GM21619 (cell line): Measurements from ENCODE around the gene BIVM.
A peak's percentile ranks its signal among the peaks of the same experiment; 100 is the strongest.

ENCODE experiments used
- ATAC-seq: cut with Tn5 transposase; IDR thresholded peaks from one replicate; pipeline ENCODE4 v1.9.1; 2021; ENCODE audit not compliant: unreplicated experiment

Gene BIVM

DNA sequence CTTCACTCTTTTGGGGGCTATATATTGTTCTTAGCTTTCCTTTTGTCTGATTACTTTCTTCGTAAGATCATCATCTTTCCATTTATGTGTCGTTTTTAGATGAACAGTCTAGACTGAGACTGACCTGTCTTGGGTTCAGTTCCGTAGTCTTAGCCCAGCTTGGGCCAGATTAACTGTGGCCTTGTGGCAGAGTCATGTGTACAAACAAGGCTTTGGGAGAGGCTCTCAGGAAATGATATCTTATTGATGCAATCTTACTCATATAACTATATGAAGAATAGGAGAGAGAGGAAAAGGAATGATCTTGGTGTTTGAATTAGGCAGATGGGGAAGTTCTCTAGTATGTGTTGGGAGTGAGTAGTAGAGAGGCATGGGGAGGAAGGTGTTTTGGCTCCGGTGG is 40.1 kb downstream of the BIVM start:
- ATAC-seq: no peak

DNA sequence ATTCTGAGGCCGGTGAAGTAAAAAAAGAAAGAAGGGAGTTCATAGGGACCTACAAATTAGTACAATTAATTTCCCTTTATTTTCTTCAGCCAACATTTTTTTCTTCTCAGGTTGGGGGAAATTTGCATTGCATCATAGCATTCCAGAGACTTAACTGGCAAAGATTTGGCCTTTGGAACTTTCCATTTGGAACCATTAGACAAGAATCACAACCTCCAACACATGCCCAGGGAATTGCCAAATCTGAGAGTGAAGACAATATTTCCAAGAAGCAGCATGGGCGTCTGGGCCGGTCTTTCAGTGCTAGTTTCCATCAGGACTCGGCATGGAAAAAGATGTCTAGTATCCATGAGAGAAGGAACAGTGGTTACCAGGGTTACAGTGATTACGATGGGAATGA is 40.5 kb downstream of the BIVM start:
- ATAC-seq: no peak

DNA sequence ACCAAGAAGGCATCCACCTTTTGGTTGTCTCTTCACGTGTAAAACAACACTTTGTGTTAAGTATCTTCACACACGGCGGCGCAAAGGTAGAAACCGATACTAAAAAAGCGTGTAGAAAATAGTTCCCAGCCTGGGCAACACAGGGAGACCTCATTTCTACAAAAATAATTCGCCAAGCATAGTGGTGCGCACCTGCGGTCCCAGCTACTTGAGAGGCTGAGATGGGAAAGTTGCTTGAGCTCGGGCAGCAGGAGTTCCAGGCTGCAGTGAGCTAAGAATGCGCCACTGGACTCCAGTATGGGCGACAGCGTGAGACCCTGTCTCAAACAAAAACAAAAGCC is 46.3 kb downstream of the BIVM start:
- peak; percentile 18 for ATAC-seq

DNA sequence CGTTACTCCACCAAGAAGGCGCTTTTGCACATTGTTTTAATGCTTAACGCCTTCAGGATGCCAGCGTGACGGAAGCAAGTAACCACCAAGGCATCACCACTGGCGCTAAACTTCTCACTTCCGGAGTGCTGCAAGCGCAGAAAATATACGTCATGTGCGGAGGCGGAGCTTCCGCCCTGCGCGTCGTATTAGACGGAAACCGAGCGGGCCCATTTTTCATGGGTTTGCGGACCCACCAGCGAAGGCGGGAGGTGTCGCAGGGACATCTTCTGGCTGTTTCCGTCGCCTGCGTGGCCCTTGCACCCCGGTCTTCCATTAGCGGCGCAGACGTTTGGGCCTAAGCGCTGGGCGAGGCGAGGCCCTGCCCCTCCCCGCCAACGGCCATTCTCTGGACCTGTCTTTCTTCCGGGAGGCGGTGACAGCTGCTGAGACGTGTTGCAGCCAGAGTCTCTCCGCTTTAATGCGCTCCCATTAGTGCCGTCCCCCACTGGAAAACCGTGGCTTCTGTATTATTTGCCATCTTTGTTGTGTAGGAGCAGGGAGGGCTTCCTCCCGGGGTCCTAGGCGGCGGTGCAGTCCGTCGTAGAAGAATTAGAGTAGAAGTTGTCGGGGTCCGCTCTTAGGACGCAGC is 46.8 kb downstream of the BIVM start, which contains the start of gene ERCC5:
Gene ERCC5, plus strand, starts transcription at position 403 of the 631 bp plus-strand sequence. CDS start 235 bp downstream, outside the sequence.
- ATAC-seq: peak; percentile 84

DNA sequence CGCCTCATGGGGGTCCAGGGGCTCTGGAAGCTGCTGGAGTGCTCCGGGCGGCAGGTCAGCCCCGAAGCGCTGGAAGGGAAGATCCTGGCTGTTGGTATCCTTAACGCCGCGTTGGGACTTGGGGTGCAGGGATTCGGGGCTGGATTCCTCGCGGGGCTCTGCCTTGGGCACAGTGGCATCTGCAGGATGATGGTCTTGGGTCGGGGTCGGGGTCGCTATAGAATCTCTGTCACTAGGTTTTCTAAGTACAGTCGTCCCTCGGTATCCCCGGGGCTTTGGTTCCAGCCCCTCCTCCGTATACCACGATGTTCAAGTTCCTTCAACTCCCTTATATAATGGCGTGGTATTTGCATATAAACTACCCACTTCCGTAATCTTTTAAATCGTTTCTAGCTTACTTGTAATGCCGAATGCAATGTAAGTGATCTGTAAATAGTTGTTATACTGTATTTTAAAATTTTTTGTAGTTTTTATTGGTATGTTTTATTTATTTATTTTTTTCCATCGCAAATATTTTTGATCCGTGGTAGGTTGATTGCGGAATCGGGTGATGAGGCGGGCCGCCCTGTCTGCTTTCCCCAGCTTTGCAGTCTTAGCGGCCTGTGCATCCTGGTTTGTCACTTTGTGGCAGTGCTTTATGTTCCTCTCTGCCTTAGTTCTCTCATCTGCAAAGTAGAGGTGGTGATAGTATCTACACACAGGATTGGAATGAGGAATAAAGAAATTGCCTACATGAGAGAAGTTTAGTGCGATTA is 47.5 kb downstream of the BIVM start:
- peak; percentile 34 for ATAC-seq

DNA sequence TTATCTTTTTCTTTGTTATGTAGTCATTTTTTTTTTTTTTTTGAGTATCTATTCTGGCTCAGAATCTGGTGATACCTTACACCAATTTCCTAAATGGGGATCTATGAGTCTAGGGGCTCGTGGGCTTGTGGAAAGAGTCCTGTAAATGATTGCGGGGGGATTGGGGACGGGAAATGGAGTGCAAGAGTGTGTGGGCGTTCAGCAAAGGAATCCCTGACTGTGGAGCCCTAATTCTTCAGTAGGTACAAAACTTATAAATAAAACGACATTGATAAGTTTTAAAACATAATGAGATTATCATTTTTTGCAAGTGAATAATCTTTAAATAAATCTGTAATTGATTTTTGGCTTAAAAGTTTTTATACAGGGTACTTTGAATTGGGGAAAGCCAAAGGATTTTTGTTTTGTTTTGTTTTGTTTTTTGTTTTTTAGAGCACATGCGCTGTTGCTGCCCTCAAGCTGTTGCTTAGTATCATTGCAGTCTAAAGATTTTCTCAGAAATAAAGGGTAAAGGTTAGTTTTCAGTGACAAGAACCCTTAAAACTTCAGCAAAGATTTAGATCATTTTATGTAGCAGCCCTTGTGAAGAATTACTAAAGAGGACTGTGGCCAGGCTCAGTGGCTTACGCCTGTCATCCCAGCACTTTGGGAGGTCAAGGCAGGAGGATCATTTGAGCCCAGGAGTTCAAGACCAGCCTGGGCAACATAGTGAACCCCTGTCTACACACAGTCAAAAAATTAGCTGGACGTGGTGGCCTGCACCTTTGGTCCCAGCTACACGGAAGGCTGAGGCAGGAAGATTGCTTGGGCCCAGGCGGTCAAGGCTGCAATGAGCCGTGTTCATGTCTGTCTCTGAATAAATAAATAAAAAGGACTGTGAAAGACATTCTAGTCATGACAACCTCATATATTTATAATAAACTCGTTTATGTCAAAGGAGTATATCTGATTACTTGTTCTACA is 48.6 kb downstream of the BIVM start:
- ATAC-seq: no peak

DNA sequence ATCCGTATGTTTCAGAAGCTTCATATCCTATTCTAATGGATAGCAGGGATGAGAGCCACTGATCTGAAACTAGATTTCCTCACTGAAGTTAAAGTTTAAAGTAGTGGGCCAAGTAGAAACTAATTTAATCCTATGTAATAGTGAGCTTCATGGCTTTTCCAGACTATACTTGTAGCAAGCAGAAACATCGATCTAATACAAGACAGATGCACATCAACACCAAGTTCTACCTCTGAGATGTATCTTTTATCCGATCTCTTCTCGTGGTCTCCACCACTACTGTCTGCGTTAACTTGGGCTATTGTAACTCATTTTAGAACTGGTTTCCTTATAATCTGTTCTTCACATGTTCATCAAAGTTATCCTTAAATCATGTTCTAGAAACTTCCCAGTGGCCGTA is 50.0 kb downstream of the BIVM start:
- ATAC-seq: no peak

DNA sequence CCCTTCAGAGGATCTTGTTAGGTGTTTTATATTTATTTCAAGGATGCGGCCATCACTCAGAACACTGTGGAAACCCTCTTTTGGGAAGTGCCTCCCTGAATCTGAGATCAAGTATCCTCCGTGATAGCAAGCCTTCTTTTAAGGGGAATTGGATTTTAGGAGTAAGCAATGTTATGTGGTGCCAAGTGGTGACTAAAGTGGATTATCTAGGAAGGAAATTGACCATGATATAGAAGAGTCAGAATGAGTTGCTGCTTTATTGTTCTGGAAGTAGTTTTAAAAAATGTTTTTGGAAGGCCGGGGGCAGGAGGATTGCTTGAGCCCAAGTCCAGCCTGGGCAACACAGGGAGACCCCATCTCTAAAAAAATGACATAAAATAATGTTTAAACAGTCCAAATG is 53.6 kb downstream of the BIVM start:
- ATAC-seq: no peak

DNA sequence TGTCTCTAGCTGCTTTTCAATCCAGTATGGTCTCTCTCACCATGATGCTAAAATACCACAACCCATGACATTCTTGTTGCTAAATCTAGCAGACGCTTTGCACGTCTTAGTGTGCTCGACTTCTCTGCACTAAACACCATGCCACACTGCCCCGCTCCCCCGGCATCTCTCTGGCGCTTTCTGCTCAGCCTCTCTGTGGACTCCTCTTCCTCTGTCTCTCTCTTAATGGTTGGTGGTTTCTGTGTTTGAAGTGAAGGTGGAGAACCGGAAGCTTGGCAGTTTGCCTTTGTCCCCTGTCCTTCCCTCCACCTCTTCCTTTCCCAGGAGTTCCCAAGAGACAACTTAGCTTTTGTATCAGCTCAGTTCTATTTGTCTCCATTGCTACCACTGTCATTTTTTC is 55.8 kb downstream of the BIVM start:
- no peak for ATAC-seq

DNA sequence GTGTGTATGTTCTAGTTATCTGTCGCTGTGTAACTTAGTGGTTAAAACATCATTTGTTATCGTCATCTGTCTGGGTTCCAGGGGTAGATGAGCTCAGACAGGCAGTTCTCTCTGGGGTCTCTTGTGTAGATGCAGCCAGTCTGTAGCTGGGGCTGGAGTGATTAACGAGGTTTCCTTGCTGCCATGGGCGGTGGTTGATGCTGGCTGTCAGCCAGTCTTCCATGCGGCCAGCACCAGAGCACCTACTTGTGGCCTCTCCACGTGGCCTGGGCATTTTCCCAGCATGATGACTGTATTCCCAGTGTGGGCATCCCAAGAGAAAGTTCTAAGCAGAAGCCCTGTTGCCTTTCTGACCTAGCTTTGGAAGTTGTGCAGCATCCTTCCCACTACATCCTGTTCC is 57.6 kb downstream of the BIVM start:
- ATAC-seq: no peak

DNA sequence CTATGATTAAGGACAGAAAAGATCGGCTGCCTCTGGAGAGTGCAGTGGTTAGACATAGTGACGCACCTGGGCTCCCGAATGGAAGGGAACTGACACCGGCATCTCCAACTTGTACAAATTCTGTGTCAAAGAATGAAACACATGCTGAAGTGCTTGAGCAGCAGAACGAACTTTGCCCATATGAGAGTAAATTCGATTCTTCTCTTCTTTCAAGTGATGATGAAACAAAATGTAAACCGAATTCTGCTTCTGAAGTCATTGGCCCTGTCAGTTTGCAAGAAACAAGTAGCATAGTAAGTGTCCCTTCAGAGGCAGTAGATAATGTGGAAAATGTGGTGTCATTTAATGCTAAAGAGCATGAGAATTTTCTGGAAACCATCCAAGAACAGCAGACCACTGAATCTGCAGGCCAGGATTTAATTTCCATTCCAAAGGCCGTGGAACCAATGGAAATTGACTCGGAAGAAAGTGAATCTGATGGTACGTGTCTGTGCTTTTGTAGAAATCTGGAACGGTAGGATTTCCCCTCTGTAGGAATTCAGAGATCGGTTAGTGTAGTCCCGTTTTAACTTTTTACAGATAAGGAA is 63.8 kb downstream of the BIVM start:
- ATAC-seq: no peak

DNA sequence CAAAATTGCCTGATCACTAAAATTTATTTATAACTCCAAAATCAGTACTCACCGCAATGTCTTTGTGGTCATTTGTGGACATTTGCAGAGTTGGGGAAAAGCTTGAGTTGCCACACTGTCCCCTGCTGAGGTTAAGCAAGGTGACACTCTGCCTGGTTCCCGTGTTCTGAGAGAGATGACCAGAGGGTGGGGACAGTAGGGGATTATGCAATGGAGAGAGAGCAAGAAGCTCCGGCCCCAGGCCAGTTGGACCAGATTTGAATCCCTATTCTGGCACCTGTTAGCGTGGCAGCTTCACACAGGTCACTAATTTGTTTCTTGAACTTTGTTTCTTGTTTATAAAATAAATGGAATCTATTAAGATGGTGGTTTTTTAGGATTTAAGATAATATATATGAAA is 64.7 kb downstream of the BIVM start:
- ATAC-seq: no peak

DNA sequence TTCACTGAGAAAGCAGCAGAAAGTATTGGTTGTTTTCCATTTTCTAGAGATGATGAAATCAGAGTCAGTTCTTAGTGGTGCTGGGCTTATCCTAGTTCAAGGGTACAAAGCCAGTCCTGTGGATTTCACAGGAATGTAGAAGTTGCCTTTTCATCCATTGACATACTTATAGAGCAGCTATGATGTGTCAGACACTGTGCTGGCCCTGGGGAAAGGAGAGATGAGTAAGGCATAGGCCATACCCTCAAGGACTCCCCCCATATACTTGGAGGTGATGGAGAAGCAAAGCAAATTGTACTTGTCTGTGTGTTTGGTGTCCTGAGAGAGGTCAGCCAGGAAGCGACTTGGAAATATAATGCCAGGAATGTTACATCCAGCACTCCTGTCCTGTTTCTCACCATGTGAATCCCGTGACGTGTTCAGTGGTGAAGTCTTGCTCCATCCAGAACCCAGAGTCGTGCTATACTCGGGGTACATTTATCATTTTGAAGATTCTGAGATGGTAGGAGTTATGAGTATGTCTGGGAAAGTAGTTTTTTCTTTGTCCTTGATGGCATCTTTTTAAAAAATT is 69.5 kb downstream of the BIVM start:
- no peak for ATAC-seq

DNA sequence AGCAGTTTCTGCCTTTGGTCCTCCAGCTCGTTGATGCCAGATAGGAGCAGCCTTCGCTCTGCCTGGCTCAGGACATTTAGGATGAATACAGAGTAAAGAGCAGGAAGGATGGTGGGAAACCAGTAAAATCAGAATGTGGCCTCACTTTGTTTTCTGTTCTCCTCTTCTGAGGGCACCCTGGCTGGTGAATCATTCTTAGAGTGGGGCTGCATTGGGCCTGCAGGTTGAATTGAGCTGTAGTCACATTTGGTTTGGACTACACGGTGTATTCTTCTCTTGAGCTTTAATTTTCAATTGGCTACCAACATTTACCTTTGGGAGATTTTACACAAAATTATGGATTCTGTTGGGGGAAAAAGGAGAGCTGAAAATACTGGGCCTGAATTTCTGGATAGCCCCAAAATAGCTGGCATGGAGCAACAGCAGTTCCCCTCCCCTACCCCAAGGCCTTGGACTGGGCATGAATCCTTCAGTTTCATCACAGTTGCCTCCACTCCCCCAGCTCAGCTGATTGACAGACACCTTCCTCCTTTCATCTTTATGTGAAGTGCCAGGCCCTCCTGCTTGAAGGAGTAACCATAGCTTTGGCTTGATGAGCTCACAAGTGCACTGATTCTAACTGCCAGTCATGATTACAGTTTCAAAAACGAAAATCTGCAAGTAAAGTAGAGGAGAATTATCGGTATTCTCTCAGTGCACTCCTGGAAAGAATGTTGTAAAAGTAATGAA is 71.2 kb downstream of the BIVM start:
- peak; percentile 11 for ATAC-seq

DNA sequence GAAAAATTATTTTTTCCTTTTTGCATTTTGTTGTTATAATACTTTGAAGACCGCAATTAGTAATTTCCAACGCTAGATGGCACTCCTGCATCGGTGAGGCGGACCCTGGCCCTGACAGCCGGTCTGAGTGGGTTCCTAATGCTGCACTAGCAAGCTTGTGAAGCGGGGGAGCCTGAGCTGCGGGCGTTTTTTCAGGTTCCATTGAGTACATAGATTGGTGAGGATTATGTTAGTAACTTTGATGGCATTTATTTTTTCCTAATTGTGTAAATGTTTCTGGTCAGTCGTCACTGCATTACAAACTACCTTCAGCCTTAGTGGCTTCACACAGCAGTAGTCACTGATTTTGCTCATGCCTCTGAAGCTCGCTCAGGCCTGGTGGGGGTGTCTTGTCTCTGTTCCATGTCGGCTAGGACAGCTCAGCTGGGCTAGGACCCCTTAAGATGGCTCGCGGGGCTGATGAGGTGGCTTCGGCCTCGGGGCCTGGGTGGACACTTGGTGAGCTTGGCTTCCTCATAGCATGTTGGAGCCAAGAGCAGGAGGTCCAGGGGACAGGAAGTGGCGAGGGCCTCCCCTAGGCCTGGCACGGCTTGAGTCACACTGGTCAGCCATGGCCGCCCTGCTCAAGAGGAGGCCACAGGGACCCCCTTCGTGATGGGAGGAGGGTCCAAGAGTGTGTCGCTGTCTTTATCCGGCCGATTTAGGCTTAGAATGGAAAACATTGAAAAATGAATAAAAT is 71.9 kb downstream of the BIVM start:
- ATAC-seq: peak; percentile 78

DNA sequence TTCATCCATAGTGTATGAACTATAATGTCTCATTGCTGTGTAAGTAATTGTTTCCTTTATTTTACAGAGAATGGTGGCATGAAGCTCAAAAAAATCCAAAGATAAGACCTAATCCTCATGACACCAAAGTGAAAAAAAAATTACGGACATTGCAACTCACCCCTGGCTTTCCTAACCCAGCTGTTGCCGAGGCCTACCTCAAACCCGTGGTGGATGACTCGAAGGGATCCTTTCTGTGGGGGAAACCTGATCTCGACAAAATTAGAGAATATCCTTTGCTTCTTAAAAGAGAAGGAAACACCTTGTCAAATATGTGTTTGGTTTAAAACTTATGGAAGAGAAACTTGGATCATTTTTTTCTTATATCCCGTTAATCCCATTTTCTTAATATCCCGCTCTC is 73.2 kb downstream of the BIVM start:
- ATAC-seq: no peak

DNA sequence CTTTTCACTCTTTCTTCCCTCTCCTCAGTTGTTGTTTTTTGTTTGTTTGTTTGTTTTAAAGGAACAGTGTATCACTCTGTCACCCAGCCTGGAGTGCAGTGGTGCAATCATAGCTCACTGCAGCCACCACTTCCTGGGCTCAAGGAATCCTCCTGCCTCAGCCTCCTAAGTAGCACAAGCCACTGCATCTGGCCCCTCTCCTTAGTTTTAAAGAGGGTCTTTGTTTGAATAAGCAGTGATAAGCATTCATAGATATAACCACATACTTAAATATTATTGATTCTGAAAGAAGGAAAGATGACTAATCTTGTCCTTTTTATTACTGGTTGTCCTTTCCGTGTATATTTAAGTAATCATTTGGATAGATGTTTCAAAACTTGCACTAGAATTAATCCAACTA is 73.6 kb downstream of the BIVM start:
- no peak for ATAC-seq

DNA sequence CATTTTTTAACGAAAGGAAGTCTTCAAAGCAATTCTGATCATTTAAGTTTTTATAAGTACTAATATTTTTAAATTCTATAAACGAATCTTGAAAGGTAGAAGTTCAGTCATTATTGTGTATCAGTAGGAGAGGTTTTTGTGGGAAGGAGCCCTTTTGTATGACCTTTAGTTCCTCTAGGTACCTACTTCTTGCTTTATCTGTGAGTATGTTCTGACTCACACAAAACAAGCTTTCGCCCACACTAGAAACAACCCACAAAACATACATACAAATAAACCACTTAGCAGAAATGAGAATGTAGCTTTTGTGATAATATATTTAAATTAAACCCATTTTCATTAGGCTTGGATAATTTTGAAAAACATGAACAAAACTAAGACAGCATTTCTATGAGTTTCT is 74.7 kb downstream of the BIVM start:
- ATAC-seq: peak; percentile 49

DNA sequence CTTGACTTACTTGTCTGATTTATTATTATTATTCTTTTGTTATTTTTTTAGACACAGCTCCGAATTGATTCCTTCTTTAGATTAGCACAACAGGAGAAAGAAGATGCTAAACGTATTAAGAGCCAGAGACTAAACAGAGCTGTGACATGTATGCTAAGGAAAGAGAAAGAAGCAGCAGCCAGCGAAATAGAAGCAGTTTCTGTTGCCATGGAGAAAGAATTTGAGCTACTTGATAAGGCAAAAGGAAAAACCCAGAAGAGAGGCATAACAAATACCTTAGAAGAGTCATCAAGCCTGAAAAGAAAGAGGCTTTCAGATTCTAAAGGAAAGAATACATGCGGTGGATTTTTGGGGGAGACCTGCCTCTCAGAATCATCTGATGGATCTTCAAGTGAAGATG is 76.3 kb downstream of the BIVM start:
- ATAC-seq: no peak

DNA sequence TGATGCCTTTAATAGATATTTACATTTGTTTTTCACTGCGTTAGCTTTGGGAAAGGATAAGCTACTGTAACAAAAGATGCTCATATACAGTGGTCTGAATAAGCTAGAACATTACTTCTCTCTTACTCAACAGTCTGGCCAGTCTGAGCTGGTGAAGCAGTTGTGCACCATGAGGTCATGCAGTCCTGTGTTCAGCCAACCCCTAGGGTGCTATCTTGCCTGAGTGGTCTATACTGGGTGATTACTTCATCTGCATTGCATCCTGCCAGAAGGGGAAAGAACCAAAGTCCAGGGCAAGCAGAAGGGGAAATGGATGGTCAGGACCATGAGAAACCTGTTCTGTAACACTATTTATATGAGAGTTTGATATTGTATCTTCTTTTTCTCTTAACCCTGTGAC is 78.4 kb downstream of the BIVM start:
- no peak for ATAC-seq
